ENCODE data around the gene HCLS1.

DNA sequence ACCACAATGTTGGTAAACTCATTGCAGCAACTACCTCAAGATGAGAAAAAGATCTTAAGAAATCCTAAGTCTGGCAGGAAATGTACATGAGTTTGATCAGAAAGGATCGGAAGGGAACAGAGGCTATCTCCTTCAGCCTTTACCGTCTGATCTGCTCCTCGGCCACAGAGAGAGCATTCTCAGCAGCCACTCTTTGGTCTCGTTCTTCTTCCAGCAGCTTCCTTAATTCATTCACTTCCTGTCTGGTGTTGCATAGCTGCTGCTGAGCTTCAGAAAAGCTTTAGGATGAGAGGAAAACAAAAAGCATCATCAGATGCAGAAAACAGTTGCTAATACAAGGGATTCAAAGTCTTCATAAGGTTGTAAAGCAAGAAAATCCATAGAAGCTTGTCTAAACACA, 6.6 kb upstream of the HCLS1 start:
- TF ChIP-seq, protein P1, sequence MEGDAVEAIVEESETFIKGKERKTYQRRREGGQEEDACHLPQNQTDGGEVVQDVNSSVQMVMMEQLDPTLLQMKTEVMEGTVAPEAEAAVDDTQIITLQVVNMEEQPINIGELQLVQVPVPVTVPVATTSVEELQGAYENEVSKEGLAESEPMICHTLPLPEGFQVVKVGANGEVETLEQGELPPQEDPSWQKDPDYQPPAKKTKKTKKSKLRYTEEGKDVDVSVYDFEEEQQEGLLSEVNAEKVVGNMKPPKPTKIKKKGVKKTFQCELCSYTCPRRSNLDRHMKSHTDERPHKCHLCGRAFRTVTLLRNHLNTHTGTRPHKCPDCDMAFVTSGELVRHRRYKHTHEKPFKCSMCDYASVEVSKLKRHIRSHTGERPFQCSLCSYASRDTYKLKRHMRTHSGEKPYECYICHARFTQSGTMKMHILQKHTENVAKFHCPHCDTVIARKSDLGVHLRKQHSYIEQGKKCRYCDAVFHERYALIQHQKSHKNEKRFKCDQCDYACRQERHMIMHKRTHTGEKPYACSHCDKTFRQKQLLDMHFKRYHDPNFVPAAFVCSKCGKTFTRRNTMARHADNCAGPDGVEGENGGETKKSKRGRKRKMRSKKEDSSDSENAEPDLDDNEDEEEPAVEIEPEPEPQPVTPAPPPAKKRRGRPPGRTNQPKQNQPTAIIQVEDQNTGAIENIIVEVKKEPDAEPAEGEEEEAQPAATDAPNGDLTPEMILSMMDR (conservative IDR thresholded peaks at IDR 0.05) = no peak
- no peak for TF ChIP-seq ZFX (IDR thresholded peaks at IDR 0.05)

All from C4-2B (cell line).